PC-3 (cell line): ENCODE data around the gene DACT2. TPM values are rescaled to one million over a fixed set of nuclear protein-coding genes. Genes with fewer than 3 reads are reported as not detected.
A peak's percentile ranks its signal among the peaks of the same experiment; 100 is the strongest.

Experiments
- ATAC-seq: fragments of 200-7000 bp; cut with Tn5 transposase; 2 replicates; pipeline ENCODE4 v1.9.1; 2020; ENCODE audit warnings: mild to moderate bottlenecking, moderate library complexity
- BruUV-seq: library from RNA; stranded (reverse); fragments of 400-500 nt; replicated peaks from 2 replicates; lab custom pipeline; 2021; lab: Mats Ljungman, UMichigan
- CTCF ChIA-PET: fragments of 300-600 bp; sonication (Branson Sonifier 250); formaldehyde crosslinking; loops from one replicate; lab custom pipeline; 2022; ENCODE audit warnings: antibody characterized with exemption; lab: Charles Lee
- POLR2A ChIA-PET: fragments of 300-600 bp; sonication (Branson Sonifier 250); formaldehyde crosslinking; loops from one replicate; lab custom pipeline; 2022; ENCODE audit warnings: antibody characterized with exemption; ENCODE audit not compliant: unreplicated experiment; lab: Charles Lee
- DNase-seq: peaks from one replicate; pipeline ENCODE4 v3.0.0-alpha.2; 2015
- H2AFZ ChIP-seq: fragments of 300-600 bp; sonication (generic); 2 replicates; pipeline ENCODE4 v1.6.0; 2016; ENCODE audit warnings: antibody characterized with exemption, low read length
- H3F3A ChIP-seq: fragments of 300-600 bp; sonication (generic); one replicate; pipeline ENCODE4 v1.6.0; 2017; ENCODE audit warnings: antibody characterized with exemption, low read length, control low read depth, mild to moderate bottlenecking; ENCODE audit not compliant: unreplicated experiment
- H3K27ac ChIP-seq: fragments of 300-600 bp; sonication (generic); 2 replicates; pipeline ENCODE4 v1.5.1; 2016; ENCODE audit warnings: mild to moderate bottlenecking, low read length
- H3K27me3 ChIP-seq: fragments of 300-600 bp; sonication (generic); 2 replicates; pipeline ENCODE4 v1.6.1; 2016; ENCODE audit warnings: low read length, mixed read lengths
- H3K36me3 ChIP-seq: fragments of 300-600 bp; sonication (generic); 2 replicates; pipeline ENCODE4 v1.6.1; 2016; ENCODE audit warnings: low read depth, mixed run types, low read length, mixed read lengths
- H3K4me1 ChIP-seq: fragments of 300-600 bp; sonication (generic); 2 replicates; pipeline ENCODE4 v1.5.1; 2016; ENCODE audit warnings: low read length; ENCODE audit not compliant: insufficient read depth
- H3K4me2 ChIP-seq: fragments of 300-600 bp; sonication (generic); 2 replicates; pipeline ENCODE4 v1.6.0; 2016; ENCODE audit warnings: low read length
- H3K4me3 ChIP-seq: fragments of 300-600 bp; sonication (generic); 2 replicates; pipeline ENCODE4 v1.5.1; 2016; ENCODE audit warnings: mild to moderate bottlenecking, low read length, mixed read lengths
- H3K79me2 ChIP-seq: fragments of 300-600 bp; sonication (generic); 2 replicates; pipeline ENCODE4 v1.6.1; 2017; ENCODE audit warnings: low read length, mixed read lengths
- H3K9ac ChIP-seq: fragments of 300-600 bp; sonication (generic); 2 replicates; pipeline ENCODE4 v1.6.0; 2016; ENCODE audit warnings: mild to moderate bottlenecking, low read length
- H3K9me2 ChIP-seq: fragments of 300-600 bp; sonication (generic); replicated peaks from 2 replicates; pipeline ENCODE4 v1.6.1; 2016; ENCODE audit warnings: mixed run types, low read length, mixed read lengths
- H3K9me3 ChIP-seq: fragments of 300-600 bp; sonication (generic); 2 replicates; pipeline ENCODE4 v1.6.1; 2016; ENCODE audit warnings: low read length, mixed read lengths
- H4K20me1 ChIP-seq: fragments of 300-600 bp; sonication (generic); 2 replicates; pipeline ENCODE4 v1.6.1; 2016; ENCODE audit warnings: low read length, mixed read lengths
- EZH2 ChIP-seq: fragments of 300-600 bp; sonication (generic); IDR thresholded peaks from one replicate; pipeline ENCODE4 v1.6.1; 2017; ENCODE audit warnings: antibody characterized with exemption, mild to moderate bottlenecking, low read length; ENCODE audit not compliant: unreplicated experiment
- EZH2phosphoT487 ChIP-seq: fragments of 300-600 bp; sonication (generic); IDR thresholded peaks from 2 replicates; pipeline ENCODE4 v1.6.1; 2018; ENCODE audit warnings: mild to moderate bottlenecking, antibody characterized with exemption, low read length, borderline replicate concordance
- intact Hi-C: fragments of 100-400 bp; cut with micrococcal nuclease; formaldehyde crosslinking; loops from 2 replicates; pipeline ENCODE4 v1.9.0; 2023
- total RNA-seq: library from RNA; depleted of rRNA; stranded (reverse); fragments of >200 nt; gene quantifications from 2 replicates; pipeline ENCODE4 v1.2.3, GENCODE V29; 2014
- TF ChIP-seq, protein P1 (sequence below): fragments of 300-600 bp; sonication (generic); conservative IDR thresholded peaks from 2 replicates; pipeline ENCODE4 v1.5.1; 2017; ENCODE audit warnings: antibody characterized with exemption, low read depth, mild to moderate bottlenecking, low read length

The DACT2 gene
- total RNA-seq, 1 experiment from 2014 or later: not detected

DNA sequence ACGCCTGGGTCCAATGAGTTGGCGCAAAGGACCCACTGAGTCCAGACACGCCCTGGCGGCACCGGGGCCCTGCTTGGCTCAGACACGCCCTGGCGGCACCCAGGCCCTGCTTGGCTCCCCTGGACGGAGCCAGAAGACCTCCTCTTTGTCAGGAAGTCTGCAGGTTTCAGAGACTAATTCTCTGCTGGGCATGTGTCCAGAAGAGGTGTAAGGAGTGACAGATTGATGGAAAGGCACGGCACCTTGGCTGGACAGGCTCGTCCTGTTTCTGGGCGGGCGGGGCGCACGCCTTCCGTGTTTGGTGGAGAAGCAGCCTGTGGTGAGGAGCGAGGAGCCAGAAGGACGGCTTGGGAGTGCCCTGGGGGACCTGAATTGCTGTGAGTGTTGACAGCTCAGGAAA, 23.1 kb upstream of the DACT2 start:
- H3K9me2 ChIP-seq: no peaks in the 10 kb centered on the region
- no peak for TF ChIP-seq EZH2
- TF ChIP-seq, protein P1, sequence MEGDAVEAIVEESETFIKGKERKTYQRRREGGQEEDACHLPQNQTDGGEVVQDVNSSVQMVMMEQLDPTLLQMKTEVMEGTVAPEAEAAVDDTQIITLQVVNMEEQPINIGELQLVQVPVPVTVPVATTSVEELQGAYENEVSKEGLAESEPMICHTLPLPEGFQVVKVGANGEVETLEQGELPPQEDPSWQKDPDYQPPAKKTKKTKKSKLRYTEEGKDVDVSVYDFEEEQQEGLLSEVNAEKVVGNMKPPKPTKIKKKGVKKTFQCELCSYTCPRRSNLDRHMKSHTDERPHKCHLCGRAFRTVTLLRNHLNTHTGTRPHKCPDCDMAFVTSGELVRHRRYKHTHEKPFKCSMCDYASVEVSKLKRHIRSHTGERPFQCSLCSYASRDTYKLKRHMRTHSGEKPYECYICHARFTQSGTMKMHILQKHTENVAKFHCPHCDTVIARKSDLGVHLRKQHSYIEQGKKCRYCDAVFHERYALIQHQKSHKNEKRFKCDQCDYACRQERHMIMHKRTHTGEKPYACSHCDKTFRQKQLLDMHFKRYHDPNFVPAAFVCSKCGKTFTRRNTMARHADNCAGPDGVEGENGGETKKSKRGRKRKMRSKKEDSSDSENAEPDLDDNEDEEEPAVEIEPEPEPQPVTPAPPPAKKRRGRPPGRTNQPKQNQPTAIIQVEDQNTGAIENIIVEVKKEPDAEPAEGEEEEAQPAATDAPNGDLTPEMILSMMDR: no peak
- no peak for TF ChIP-seq EZH2phosphoT487
- H3K79me2 ChIP-seq: no peaks in the 10 kb centered on the region
- no peaks in the 10 kb centered on the region for H4K20me1 ChIP-seq
- H2AFZ ChIP-seq: no peak overlapping the region
- DNase-seq (peak; percentile 3), ATAC-seq (no peak)
- ChIA-PET POLR2A (no interaction called here), CTCF (no interaction called here)
- H3K27me3 ChIP-seq: peaks cover 36% of the 10 kb centered on the region
- H3K4me1 ChIP-seq: no peaks in the 10 kb centered on the region
- H3K9me3 ChIP-seq: no peaks in the 10 kb centered on the region
- H3K4me2 ChIP-seq: no peak overlapping the region
- H3K4me3 ChIP-seq: no peak overlapping the region
- no peaks in the 10 kb centered on the region for H3K36me3 ChIP-seq
- no peak overlapping the region for H3K27ac ChIP-seq
- no peak overlapping the region for H3K9ac ChIP-seq
- no TSS peak for BruUV-seq
- intact Hi-C loops: no loop called here
- H3F3A ChIP-seq: no peaks in the 10 kb centered on the region

GRCh38 chr6:168341280-168341900, 21.8 kb upstream of the DACT2 start:
- Histone ChIP-seq H3F3A (no peaks in the 10 kb centered on the region), H2AFZ (no peak overlapping the region), H3K4me2 (no peak overlapping the region), H4K20me1 (no peaks in the 10 kb centered on the region), H3K36me3 (no peaks in the 10 kb centered on the region), H3K9ac (no peak overlapping the region), H3K27ac (no peak overlapping the region), H3K79me2 (no peaks in the 10 kb centered on the region), H3K27me3 (peaks cover 36% of the 10 kb centered on the region), H3K4me1 (no peaks in the 10 kb centered on the region), H3K9me2 (no peaks in the 10 kb centered on the region), H3K4me3 (no peak overlapping the region), H3K9me3 (no peaks in the 10 kb centered on the region)
- ChIA-PET CTCF (no interaction called here), POLR2A (no interaction called here)
- no peak for ATAC-seq
- intact Hi-C loops: no loop called here
- no peak for TF ChIP-seq EZH2phosphoT487
- no TSS peak for BruUV-seq
- DNase-seq: no peak

- H3K4me3 ChIP-seq: no peak overlapping the region
- intact Hi-C loops: no loop called here
- DNase-seq: no peak
- ChIA-PET CTCF (no interaction called here), POLR2A (no interaction called here)
- H3K4me1 ChIP-seq: no peaks in the 10 kb centered on the region
- no peaks in the 10 kb centered on the region for H3K79me2 ChIP-seq
- no peak overlapping the region for H3K9ac ChIP-seq
- no peak overlapping the region for H3K4me2 ChIP-seq
- H4K20me1 ChIP-seq: no peaks in the 10 kb centered on the region
- H3K27ac ChIP-seq: no peak overlapping the region
- no peak overlapping the region for H2AFZ ChIP-seq
- H3F3A ChIP-seq: no peaks in the 10 kb centered on the region
- no TSS peak for BruUV-seq
- no peaks in the 10 kb centered on the region for H3K9me2 ChIP-seq
- TF ChIP-seq, protein P1: no peak
- TF ChIP-seq EZH2 (no peak), EZH2phosphoT487 (no peak)
- ATAC-seq: no peak
- no peaks in the 10 kb centered on the region for H3K9me3 ChIP-seq
- H3K27me3 ChIP-seq: peaks cover 36% of the 10 kb centered on the region
- no peaks in the 10 kb centered on the region for H3K36me3 ChIP-seq
Measured at GRCh38 chr6:168340819-168341218, 21.2 kb upstream of the DACT2 start.
